ENCODE data around the gene GAS7. TPM values are rescaled to one million over a fixed set of nuclear protein-coding genes. Genes with fewer than 3 reads are reported as not detected.
A peak's percentile ranks its signal among the peaks of the same experiment; 100 is the strongest.

The GAS7 gene
- total RNA-seq, 1 donor from 2014 or later: 39.8 TPM

- Mint-ChIP-seq H3K27me3 (no peaks in the 10 kb centered on the region), H3K4me3 (no peak overlapping the region), H3K36me3 (ENCODE audit: low read depth) (no peaks in the 10 kb centered on the region), H3K9me3 (no peaks in the 10 kb centered on the region), H3K27ac (peak overlapping the region; percentile 7), H3K4me1 (peaks cover 21% of the 10 kb centered on the region)
- TF ChIP-seq, protein P1, sequence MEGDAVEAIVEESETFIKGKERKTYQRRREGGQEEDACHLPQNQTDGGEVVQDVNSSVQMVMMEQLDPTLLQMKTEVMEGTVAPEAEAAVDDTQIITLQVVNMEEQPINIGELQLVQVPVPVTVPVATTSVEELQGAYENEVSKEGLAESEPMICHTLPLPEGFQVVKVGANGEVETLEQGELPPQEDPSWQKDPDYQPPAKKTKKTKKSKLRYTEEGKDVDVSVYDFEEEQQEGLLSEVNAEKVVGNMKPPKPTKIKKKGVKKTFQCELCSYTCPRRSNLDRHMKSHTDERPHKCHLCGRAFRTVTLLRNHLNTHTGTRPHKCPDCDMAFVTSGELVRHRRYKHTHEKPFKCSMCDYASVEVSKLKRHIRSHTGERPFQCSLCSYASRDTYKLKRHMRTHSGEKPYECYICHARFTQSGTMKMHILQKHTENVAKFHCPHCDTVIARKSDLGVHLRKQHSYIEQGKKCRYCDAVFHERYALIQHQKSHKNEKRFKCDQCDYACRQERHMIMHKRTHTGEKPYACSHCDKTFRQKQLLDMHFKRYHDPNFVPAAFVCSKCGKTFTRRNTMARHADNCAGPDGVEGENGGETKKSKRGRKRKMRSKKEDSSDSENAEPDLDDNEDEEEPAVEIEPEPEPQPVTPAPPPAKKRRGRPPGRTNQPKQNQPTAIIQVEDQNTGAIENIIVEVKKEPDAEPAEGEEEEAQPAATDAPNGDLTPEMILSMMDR (IDR thresholded peaks at IDR 0.05): no peak
- no peak for DNase-seq
- ChIA-PET POLR2A (interaction anchor here (0.5 to 0.7 kb wide), 2 partner anchors 9 to 23 kb away, joined by 3 to 6 read pairs; no protein-coding TSS in a partner anchor), CTCF (no interaction called here)
- intact Hi-C loops (cut with micrococcal nuclease): no loop called here
- ATAC-seq (ENCODE audit: low read depth): no peak
Observed at GRCh38 chr17:10127819-10128425, 70.5 kb downstream of the GAS7 start.

- Mint-ChIP-seq H3K4me1 (peaks cover 30% of the 10 kb centered on the region), H3K9me3 (no peaks in the 10 kb centered on the region), H3K27ac (no peak overlapping the region), H3K36me3 (ENCODE audit: low read depth) (no peaks in the 10 kb centered on the region), H3K27me3 (no peaks in the 10 kb centered on the region), H3K4me3 (no peak overlapping the region)
- ATAC-seq (ENCODE audit: low read depth): no peak
- POLR2A ChIA-PET: no interaction called here
- no peak for DNase-seq
- CTCF ChIA-PET: no interaction called here
- TF ChIP-seq, protein P1 (IDR thresholded peaks at IDR 0.05): no peak
- intact Hi-C loops (cut with micrococcal nuclease): no loop called here
Observed at GRCh38 chr17:10126616-10127501, 71.5 kb downstream of the GAS7 start.

DNA sequence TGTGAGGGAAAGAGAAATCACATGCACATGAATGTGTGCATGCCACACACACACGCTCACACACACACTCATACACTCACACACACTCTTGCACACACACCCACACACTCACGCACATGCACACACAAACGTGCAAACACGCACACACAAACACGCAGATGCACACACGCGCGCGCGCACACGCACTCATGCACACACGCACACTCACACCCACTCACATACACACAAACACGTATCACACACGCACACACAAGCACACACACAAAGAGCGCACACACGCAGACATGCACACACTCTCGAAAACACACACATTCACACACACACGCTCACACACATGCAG, 72.2 kb downstream of the GAS7 start:
- CTCF ChIA-PET: no interaction called here
- Mint-ChIP-seq H3K4me3 (no peak overlapping the region), H3K36me3 (ENCODE audit: low read depth) (no peaks in the 10 kb centered on the region), H3K27me3 (peaks cover 2% of the 10 kb centered on the region), H3K27ac (no peak overlapping the region), H3K9me3 (no peaks in the 10 kb centered on the region), H3K4me1 (peaks cover 36% of the 10 kb centered on the region)
- TF ChIP-seq, protein P1 (IDR thresholded peaks at IDR 0.05): no peak
- DNase-seq (no peak), ATAC-seq (ENCODE audit: low read depth) (no peak)
- intact Hi-C loops (cut with micrococcal nuclease): no loop called here
- POLR2A ChIA-PET: no interaction called here

DNA sequence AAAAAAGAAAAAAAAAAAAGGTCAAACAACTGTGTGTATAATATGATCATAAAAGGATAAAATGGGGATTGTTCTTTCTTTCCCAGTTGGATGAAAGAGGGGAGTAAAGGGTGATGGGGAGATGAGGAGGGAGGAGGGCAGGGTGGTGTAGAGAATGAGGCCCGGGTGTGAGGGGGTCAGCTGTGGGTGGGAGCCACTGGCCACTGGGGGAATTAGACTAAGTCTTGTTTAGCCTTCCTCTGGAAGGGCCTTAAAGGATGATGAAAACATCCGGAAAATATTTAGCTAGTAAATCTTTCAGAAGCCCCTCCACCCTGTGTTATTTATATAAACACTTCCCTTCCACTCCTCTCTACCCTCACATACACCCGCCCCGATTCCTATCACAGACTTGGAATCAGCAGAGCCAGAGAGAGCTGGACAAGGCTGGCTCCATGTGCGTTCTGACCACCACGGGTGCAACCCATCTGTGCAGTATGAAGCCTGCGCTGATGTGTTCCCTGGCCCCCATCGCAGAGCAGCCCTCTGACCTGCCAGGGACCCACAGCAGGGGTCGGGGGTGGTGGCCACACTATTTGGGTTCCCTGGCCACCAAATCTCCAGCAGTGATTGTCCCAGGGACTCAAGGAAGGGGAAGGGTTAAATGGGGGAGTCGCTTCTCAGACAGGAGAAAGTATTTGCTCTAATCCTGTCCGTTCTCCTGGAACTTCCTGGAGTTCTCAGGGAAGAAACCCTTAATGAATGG, 72.7 kb downstream of the GAS7 start:
- H3K27ac Mint-ChIP-seq: no peak overlapping the region

More for the DNA sequence above, 72.7 kb downstream of the GAS7 start:
- Mint-ChIP-seq H3K27me3 (peaks cover 2% of the 10 kb centered on the region), H3K4me3 (no peak overlapping the region), H3K9me3 (no peaks in the 10 kb centered on the region), H3K4me1 (peaks cover 40% of the 10 kb centered on the region), H3K36me3 (ENCODE audit: low read depth) (no peaks in the 10 kb centered on the region)
- DNase-seq (no peak), ATAC-seq (ENCODE audit: low read depth) (no peak)
- ChIA-PET POLR2A (no interaction called here), CTCF (no interaction called here)
- TF ChIP-seq, protein P1 (IDR thresholded peaks at IDR 0.05): no peak
- intact Hi-C loops (cut with micrococcal nuclease): no loop called here
